Nephron progenitor cell (in vitro differentiated cells): ENCODE measurements around the gene YBX2.
A peak's percentile ranks its signal among the peaks of the same experiment; 100 is the strongest.

Experiments
- DNase-seq: peaks from one replicate; pipeline ENCODE4 v3.0.0; 2021
- H3K27ac Mint-ChIP-seq: 2 replicates; pipeline ENCODE4 v1.8.0; 2021; ENCODE audit warnings: mild to moderate bottlenecking, moderate library complexity, mixed read lengths
- H3K27me3 Mint-ChIP-seq: 2 replicates; pipeline ENCODE4 v1.8.0; 2021; ENCODE audit warnings: mild to moderate bottlenecking, low read depth, mixed read lengths; ENCODE audit not compliant: poor library complexity
- H3K36me3 Mint-ChIP-seq: 2 replicates; pipeline ENCODE4 v1.8.0; 2021; ENCODE audit warnings: low read depth, mixed read lengths
- H3K4me1 Mint-ChIP-seq: 2 replicates; pipeline ENCODE4 v1.8.0; 2021; ENCODE audit warnings: mixed read lengths
- H3K4me3 Mint-ChIP-seq: 2 replicates; pipeline ENCODE4 v1.8.0; 2021; ENCODE audit warnings: mild to moderate bottlenecking, moderate library complexity, mixed read lengths
- H3K9me3 Mint-ChIP-seq: 2 replicates; pipeline ENCODE4 v1.8.0; 2021; ENCODE audit warnings: mild to moderate bottlenecking, moderate library complexity, mixed read lengths
- TF ChIP-seq, protein P1 (sequence below): fragments of 200-600 bp; sonication (generic); IDR thresholded peaks from 2 replicates; pipeline ENCODE4 v1.5.0; 2021; ENCODE audit warnings: antibody characterized with exemption

YBX2 gene

DNA sequence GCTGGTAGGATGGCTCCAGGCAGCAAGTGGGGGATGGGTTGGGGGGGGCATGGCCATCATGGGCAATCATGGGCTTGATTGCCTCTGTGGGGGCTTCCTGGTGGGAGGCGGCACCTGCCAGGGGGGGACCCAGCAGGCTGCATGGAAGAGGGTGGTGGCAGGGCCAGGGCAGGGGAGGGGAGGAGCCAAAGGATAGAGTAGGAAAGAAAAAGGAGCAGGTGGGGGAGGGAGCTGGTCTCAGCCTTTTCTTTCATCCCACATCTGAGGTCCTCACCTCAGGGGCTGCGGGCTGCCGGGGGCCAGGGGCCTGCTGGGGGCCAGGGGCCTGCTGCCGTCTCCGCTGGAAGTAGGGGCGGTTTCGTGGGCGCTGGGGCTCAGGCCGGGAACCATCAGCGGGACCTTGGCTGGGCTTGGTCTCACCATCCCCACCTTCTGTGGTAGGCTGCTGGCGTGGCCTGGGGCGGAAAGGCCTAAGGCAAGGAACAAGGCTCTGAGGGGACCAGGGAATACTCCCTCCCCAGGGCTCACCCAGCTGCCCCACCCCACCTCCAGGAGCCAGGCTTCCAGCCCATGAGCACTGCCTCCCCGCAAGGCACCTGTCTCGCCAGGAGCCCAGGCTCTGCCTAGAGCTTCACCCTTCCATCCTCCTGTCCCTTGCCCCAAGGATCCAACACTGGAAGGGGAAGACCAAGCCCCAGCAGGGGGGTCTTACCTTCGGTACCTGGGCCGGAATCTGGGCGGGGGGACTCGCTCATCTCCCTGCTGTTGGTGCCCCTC is 5.0 kb downstream of the YBX2 start:
- Mint-ChIP-seq H3K4me3 (no peak overlapping the region), H3K27ac (no peak overlapping the region), H3K4me1 (peaks cover 66% of the 10 kb centered on the region), H3K27me3 (peaks cover 24% of the 10 kb centered on the region), H3K9me3 (no peaks in the 10 kb centered on the region), H3K36me3 (peaks cover 9% of the 10 kb centered on the region)
- no peak for DNase-seq
- TF ChIP-seq, protein P1, sequence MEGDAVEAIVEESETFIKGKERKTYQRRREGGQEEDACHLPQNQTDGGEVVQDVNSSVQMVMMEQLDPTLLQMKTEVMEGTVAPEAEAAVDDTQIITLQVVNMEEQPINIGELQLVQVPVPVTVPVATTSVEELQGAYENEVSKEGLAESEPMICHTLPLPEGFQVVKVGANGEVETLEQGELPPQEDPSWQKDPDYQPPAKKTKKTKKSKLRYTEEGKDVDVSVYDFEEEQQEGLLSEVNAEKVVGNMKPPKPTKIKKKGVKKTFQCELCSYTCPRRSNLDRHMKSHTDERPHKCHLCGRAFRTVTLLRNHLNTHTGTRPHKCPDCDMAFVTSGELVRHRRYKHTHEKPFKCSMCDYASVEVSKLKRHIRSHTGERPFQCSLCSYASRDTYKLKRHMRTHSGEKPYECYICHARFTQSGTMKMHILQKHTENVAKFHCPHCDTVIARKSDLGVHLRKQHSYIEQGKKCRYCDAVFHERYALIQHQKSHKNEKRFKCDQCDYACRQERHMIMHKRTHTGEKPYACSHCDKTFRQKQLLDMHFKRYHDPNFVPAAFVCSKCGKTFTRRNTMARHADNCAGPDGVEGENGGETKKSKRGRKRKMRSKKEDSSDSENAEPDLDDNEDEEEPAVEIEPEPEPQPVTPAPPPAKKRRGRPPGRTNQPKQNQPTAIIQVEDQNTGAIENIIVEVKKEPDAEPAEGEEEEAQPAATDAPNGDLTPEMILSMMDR, result no peak

DNA sequence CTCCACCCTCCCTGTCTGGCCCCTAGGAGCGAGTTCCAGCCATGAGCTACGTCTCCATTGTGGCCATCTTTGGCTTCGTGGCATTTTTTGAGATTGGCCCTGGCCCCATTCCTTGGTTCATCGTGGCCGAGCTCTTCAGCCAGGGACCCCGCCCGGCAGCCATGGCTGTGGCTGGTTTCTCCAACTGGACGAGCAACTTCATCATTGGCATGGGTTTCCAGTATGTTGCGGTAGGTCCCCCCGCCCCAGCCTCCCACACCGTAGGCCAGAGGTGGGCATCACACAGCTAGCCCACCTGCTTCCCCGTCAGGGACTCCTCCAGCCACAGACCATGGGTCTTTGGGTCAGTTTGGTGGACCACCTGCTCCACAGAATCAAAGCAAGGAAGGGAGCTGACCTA is 8.8 kb downstream of the YBX2 start:
- no peaks in the 10 kb centered on the region for H3K9me3 Mint-ChIP-seq
- peaks cover 9% of the 10 kb centered on the region for H3K36me3 Mint-ChIP-seq
- no peaks in the 10 kb centered on the region for H3K27me3 Mint-ChIP-seq
- no peak overlapping the region for H3K27ac Mint-ChIP-seq
- no peak overlapping the region for H3K4me3 Mint-ChIP-seq
- peaks cover 60% of the 10 kb centered on the region for H3K4me1 Mint-ChIP-seq
- no peak for DNase-seq
- TF ChIP-seq, protein P1, result no peak

DNA sequence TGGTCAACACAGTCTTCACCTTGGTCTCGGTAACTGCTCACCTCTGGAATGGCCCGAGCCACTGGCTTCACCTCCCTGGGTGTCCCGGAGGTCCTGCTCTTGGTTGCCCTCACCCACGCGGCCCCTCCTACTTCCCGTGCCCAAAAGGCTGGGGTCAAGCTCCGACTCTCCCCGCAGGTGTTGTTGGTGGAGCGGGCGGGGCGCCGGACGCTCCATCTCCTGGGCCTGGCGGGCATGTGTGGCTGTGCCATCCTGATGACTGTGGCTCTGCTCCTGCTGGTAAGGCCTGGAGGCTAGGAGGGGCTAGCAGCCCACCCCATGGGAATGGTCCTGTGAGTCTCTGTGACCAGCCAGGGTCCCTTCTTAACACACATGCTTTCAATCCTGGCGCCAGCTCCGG is 9.5 kb downstream of the YBX2 start:
- TF ChIP-seq, protein P1, result no peak
- H3K27me3 Mint-ChIP-seq, result peaks cover 4% of the 10 kb centered on the region

DNA sequence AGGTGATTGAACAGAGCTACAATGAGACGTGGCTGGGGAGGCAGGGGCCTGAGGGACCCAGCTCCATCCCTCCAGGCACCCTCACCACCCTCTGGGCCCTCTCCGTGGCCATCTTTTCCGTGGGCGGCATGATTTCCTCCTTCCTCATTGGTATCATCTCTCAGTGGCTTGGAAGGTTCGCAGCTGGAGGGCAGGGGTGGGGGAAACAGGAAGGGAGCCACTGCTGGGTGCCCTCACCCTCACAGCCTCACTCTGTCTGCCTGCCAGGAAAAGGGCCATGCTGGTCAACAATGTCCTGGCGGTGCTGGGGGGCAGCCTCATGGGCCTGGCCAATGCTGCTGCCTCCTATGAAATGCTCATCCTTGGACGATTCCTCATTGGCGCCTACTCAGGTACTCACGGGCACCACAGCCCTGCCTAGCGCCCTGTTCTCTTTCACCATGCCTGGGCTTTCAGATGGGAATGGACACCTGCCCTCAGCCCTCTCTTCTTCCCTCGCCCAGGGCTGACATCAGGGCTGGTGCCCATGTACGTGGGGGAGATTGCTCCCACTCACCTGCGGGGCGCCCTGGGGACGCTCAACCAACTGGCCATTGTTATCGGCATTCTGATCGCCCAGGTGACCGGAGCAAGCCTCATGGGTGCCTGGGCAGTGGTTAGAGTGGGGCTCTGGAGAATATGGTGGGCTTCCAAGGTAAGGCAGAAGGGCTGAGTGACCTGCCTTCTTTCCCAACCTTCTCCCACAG is 10.8 kb downstream of the YBX2 start:
- Mint-ChIP-seq H3K36me3 (peaks cover 9% of the 10 kb centered on the region), H3K4me3 (peak overlapping the region; percentile 32), H3K27ac (no peak overlapping the region), H3K9me3 (no peaks in the 10 kb centered on the region), H3K4me1 (peaks cover 59% of the 10 kb centered on the region), H3K27me3 (peaks cover 15% of the 10 kb centered on the region)
- TF ChIP-seq, protein P1, result no peak
- no peak for DNase-seq

More for the DNA sequence above, 9.5 kb downstream of the YBX2 start:
- H3K27ac Mint-ChIP-seq, result no peak overlapping the region
- H3K4me3 Mint-ChIP-seq, result no peak overlapping the region
- peaks cover 62% of the 10 kb centered on the region for H3K4me1 Mint-ChIP-seq
- no peak for DNase-seq
- H3K9me3 Mint-ChIP-seq, result no peaks in the 10 kb centered on the region
- peaks cover 9% of the 10 kb centered on the region for H3K36me3 Mint-ChIP-seq

DNA sequence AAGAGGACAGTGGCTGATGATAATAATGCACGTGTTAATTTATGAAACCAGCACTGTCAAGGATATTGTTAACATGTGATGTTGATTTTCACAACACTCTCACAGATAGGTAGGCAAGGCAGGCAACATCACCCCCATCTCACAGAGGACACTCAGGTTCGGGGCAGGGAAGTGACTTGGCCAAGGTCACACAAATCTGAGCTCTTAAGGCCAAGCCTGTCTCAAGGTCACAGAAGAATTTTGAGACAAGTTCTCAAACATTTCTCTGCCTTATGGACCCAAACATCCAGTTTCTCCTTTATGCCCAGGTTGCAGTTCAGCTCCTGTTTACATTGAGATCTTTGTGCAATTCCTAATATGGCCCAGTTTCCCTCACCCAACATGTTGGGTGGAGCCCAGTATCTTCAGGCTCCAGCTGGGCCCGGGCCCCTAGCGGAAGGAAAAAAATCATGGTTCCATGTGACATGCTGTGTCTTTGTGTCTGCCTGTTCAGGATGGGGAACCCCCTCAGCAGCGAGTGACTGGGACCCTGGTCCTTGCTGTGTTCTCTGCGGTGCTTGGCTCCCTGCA is 11.6 kb downstream of the YBX2 start:
- Mint-ChIP-seq H3K27me3 (peaks cover 18% of the 10 kb centered on the region), H3K9me3 (no peaks in the 10 kb centered on the region), H3K4me1 (peaks cover 50% of the 10 kb centered on the region), H3K27ac (no peak overlapping the region), H3K36me3 (peaks cover 9% of the 10 kb centered on the region), H3K4me3 (peak overlapping the region; percentile 84)
- TF ChIP-seq, protein P1, result no peak
- DNase-seq, result no peak
